Chondrocyte (in vitro differentiated cells): ENCODE data around the gene CHRD. TPM values are rescaled to one million over a fixed set of nuclear protein-coding genes. Genes with fewer than 3 reads are reported as not detected.

Experiments
- DNase-seq: peaks from one replicate; pipeline ENCODE4 v3.0.0; 2021; ENCODE audit warnings: mixed read lengths, low spot score
- H3K27ac Mint-ChIP-seq: one replicate; pipeline ENCODE4 v1.8.0; 2021; ENCODE audit warnings: mild to moderate bottlenecking, moderate library complexity, mixed read lengths; ENCODE audit not compliant: unreplicated experiment
- H3K27me3 Mint-ChIP-seq: 2 replicates; pipeline ENCODE4 v1.8.0; 2021; ENCODE audit warnings: low read depth, mixed read lengths
- H3K36me3 Mint-ChIP-seq: 2 replicates; pipeline ENCODE4 v1.8.0; 2021; ENCODE audit warnings: low read depth, mixed read lengths
- H3K4me1 Mint-ChIP-seq: 2 replicates; pipeline ENCODE4 v1.8.0; 2021; ENCODE audit warnings: low read depth, mild to moderate bottlenecking, mixed read lengths
- H3K4me3 Mint-ChIP-seq: one replicate; pipeline ENCODE4 v1.8.0; 2021; ENCODE audit warnings: mild to moderate bottlenecking, moderate library complexity, mixed read lengths; ENCODE audit not compliant: unreplicated experiment
- H3K9me3 Mint-ChIP-seq: 2 replicates; pipeline ENCODE4 v1.8.0; 2021; ENCODE audit warnings: low read depth, mixed read lengths
- total RNA-seq: library from RNA; stranded (reverse); gene quantifications from 3 replicates; pipeline ENCODE4 v1.2.1, GENCODE V29; 2021
- TF ChIP-seq, protein P1 (sequence below): fragments of 200-600 bp; sonication (generic); IDR thresholded peaks from 2 replicates; pipeline ENCODE4 v1.5.0; 2021; ENCODE audit warnings: antibody characterized with exemption, mild to moderate bottlenecking, moderate library complexity

The CHRD gene
- total RNA-seq, 1 donor from 2014 or later: 1.5 TPM

DNA sequence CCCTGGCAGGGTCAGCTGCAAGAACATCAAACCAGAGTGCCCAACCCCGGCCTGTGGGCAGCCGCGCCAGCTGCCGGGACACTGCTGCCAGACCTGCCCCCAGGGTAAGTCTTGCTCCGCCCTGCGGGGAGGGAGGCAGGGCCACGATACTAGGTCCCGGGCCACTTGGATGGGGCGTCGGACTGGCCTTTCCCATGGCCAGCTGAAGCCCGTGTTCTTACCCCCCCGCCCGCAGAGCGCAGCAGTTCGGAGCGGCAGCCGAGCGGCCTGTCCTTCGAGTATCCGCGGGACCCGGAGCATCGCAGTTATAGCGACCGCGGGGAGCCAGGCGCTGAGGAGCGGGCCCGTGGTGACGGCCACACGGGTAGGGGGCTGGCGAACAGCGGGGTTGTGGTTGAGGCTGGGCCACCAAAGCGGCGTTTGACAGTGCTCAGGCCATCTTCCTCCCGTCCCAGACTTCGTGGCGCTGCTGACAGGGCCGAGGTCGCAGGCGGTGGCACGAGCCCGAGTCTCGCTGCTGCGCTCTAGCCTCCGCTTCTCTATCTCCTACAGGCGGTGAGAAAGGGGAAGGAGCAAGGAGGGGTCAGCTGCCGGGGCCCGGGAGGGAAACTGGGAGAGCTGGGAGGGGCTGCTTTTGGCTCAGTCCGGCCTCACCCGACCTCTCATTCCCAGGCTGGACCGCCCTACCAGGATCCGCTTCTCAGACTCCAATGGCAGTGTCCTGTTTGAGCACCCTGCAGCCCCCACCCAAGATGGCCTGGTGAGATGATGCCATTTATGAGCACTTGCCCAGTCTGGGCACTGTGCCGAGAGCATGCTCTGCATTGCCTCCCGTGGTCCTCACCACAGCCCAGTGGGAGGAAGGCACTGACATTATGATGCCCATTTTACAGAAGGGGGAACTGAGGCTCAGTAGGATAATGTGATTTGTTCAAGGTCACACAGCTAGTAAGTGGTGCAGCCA is 1.7 kb downstream of the CHRD start:
- H3K4me3 Mint-ChIP-seq: peak overlapping the region; percentile 52
- TF ChIP-seq, protein P1, sequence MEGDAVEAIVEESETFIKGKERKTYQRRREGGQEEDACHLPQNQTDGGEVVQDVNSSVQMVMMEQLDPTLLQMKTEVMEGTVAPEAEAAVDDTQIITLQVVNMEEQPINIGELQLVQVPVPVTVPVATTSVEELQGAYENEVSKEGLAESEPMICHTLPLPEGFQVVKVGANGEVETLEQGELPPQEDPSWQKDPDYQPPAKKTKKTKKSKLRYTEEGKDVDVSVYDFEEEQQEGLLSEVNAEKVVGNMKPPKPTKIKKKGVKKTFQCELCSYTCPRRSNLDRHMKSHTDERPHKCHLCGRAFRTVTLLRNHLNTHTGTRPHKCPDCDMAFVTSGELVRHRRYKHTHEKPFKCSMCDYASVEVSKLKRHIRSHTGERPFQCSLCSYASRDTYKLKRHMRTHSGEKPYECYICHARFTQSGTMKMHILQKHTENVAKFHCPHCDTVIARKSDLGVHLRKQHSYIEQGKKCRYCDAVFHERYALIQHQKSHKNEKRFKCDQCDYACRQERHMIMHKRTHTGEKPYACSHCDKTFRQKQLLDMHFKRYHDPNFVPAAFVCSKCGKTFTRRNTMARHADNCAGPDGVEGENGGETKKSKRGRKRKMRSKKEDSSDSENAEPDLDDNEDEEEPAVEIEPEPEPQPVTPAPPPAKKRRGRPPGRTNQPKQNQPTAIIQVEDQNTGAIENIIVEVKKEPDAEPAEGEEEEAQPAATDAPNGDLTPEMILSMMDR: no peak

DNA sequence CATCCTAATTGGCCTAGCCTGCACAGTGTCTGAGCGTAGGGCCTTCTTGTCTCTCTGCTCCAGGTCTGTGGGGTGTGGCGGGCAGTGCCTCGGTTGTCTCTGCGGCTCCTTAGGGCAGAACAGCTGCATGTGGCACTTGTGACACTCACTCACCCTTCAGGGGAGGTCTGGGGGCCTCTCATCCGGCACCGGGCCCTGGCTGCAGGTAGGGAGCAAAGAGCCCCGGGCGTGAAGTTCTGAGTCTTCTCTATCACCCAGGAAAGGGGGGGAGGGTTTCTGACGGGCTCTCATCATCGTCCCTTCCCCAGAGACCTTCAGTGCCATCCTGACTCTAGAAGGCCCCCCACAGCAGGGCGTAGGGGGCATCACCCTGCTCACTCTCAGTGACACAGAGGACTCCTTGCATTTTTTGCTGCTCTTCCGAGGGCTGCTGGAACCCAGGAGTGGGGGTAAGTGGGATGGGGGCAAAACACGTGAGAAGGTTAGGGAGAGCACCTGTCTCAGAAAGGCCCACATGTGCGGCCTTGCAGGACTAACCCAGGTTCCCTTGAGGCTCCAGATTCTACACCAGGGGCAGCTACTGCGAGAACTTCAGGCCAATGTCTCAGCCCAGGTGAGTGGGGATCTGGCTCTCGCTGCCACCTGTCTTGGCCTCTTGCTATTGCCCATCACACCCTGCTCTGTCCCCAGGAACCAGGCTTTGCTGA is 2.6 kb downstream of the CHRD start:
- peaks cover 14% of the 10 kb centered on the region for H3K27me3 Mint-ChIP-seq

More for the DNA sequence above, 1.7 kb downstream of the CHRD start:
- peaks cover 21% of the 10 kb centered on the region for H3K27me3 Mint-ChIP-seq
- no peaks in the 10 kb centered on the region for H3K9me3 Mint-ChIP-seq
- no peak for DNase-seq
- H3K4me1 Mint-ChIP-seq: peaks cover 4% of the 10 kb centered on the region
- H3K27ac Mint-ChIP-seq: no peak overlapping the region
- H3K36me3 Mint-ChIP-seq: no peaks in the 10 kb centered on the region

DNA sequence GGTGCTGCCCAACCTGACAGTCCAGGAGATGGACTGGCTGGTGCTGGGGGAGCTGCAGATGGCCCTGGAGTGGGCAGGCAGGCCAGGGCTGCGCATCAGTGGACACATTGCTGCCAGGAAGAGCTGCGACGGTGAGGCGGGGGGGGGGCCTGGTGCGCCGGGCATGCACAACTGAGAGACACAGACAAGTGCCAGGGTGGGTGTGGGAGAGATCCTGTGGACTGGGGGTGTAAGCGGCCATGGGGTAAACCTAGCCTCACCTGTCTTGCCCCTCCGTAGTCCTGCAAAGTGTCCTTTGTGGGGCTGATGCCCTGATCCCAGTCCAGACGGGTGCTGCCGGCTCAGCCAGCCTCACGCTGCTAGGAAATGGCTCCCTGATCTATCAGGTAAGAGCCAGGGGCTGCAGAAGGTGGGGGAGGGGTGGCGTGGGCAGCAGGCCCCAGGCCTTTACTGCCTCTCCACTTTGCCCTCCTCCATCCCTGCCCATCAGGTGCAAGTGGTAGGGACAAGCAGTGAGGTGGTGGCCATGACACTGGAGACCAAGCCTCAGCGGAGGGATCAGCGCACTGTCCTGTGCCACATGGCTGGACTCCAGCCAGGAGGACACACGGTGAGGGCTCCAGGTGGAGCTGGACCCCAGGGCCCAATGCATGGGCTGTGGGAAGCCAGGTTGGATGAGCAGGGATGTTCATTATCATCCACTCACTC is 3.3 kb downstream of the CHRD start:
- no peak overlapping the region for H3K27ac Mint-ChIP-seq
- H3K4me1 Mint-ChIP-seq: peaks cover 4% of the 10 kb centered on the region
- H3K9me3 Mint-ChIP-seq: no peaks in the 10 kb centered on the region
- DNase-seq: no peak
- H3K27me3 Mint-ChIP-seq: peaks cover 12% of the 10 kb centered on the region
- H3K4me3 Mint-ChIP-seq: no peak overlapping the region
- H3K36me3 Mint-ChIP-seq: no peaks in the 10 kb centered on the region
- TF ChIP-seq, protein P1: no peak

More for the DNA sequence above, 2.6 kb downstream of the CHRD start:
- DNase-seq: no peak
- Mint-ChIP-seq H3K27ac (no peak overlapping the region), H3K9me3 (no peaks in the 10 kb centered on the region), H3K36me3 (no peaks in the 10 kb centered on the region), H3K4me1 (peaks cover 4% of the 10 kb centered on the region), H3K4me3 (no peak overlapping the region)
- TF ChIP-seq, protein P1: no peak

DNA sequence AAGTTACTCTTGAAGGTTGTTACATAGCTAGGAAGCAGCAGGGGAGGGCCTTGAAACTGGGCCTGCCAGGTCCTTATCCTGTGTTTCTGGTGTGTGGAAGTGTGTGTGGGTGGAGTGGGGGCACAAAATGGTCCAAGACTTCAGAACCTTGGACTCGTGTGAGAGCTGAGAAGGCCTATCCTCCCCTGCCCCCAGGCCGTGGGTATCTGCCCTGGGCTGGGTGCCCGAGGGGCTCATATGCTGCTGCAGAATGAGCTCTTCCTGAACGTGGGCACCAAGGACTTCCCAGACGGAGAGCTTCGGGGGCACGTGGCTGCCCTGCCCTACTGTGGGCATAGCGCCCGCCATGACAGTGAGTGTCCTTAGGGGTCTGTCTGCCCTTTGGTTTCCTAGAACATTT is 4.5 kb downstream of the CHRD start:
- Mint-ChIP-seq H3K27ac (no peak overlapping the region), H3K27me3 (peaks cover 6% of the 10 kb centered on the region), H3K4me1 (peaks cover 4% of the 10 kb centered on the region), H3K4me3 (no peak overlapping the region), H3K36me3 (no peaks in the 10 kb centered on the region), H3K9me3 (no peaks in the 10 kb centered on the region)
- TF ChIP-seq, protein P1: no peak
- no peak for DNase-seq
